Naive thymus-derived CD4-positive, alpha-beta T cell (primary cell): ENCODE data around the gene HYCC1. TPM values are rescaled to one million over a fixed set of nuclear protein-coding genes. Genes with fewer than 3 reads are reported as not detected.
A peak's percentile ranks its signal among the peaks of the same experiment; 100 is the strongest.

Source experiments
- ATAC-seq: fragments of 150-1000 bp; cut with Tn5 transposase; 2 replicates; pipeline ENCODE4 v1.10.0; 2021; ENCODE audit warnings: mild to moderate bottlenecking, moderate library complexity
- CTCF ChIA-PET: fragments of 350-600 bp; sonication (Branson Sonifier 250); formaldehyde crosslinking; loops from one replicate; lab custom pipeline; 2021; ENCODE audit warnings: antibody characterized with exemption; lab: Charles Lee
- POLR2A ChIA-PET: fragments of 350-600 bp; sonication (Branson Sonifier 250); formaldehyde crosslinking; loops from one replicate; lab custom pipeline; 2021; ENCODE audit warnings: antibody characterized with exemption, inconsistent platforms; lab: Charles Lee
- DNase-seq, 9 donors: peaks; one replicate each; pipeline versions ENCODE4 v3.0.0 to v3.0.0-alpha.2; 2020 to 2022; ENCODE audit warnings: mixed read lengths in 1 of 9
- H3K27ac ChIP-seq: one replicate; pipeline ENCODE4 v1.7.0; 2013; ENCODE audit warnings: mild to moderate bottlenecking, low read depth, low read length, moderate library complexity
- H3K27me3 ChIP-seq, 2 donors: one replicate each; pipeline ENCODE4 v1.7.0; 2013; ENCODE audit warnings: low read length in 2 of 2, mild to moderate bottlenecking in 2 of 2, moderate library complexity in 2 of 2; ENCODE audit not compliant: control insufficient read depth in 2 of 2, insufficient read depth in 2 of 2
- H3K36me3 ChIP-seq, 3 experiments: 1 replicate in 2 of 3; 2 replicates in 1 of 3; pipeline ENCODE4 v1.7.0; 2013; ENCODE audit warnings: low read length in 3 of 3, mild to moderate bottlenecking in 3 of 3, moderate library complexity in 1 of 3; ENCODE audit not compliant: insufficient read depth in 3 of 3, control insufficient read depth in 2 of 3
- H3K4me1 ChIP-seq, 2 donors: one replicate each; pipeline ENCODE4 v1.7.0; 2013; ENCODE audit warnings: low read length in 2 of 2, mild to moderate bottlenecking in 2 of 2, moderate library complexity in 1 of 2; ENCODE audit not compliant: control insufficient read depth in 2 of 2, insufficient read depth in 2 of 2
- H3K4me3 ChIP-seq: 2 replicates; pipeline ENCODE4 v1.7.0; 2013; ENCODE audit warnings: mild to moderate bottlenecking, low read length
- H3K9me3 ChIP-seq, 3 experiments: 1 replicate in 2 of 3; 2 replicates in 1 of 3; pipeline ENCODE4 v1.7.0; 2013; ENCODE audit warnings: low read length in 3 of 3; ENCODE audit not compliant: control insufficient read depth in 2 of 3
- H3K27ac Mint-ChIP-seq, 9 donors: one replicate each; pipeline ENCODE4 v1.8.0; 2020 to 2022; ENCODE audit warnings: mixed read lengths in 9 of 9, mild to moderate bottlenecking in 8 of 9, moderate library complexity in 5 of 9, inconsistent platforms in 2 of 9
- H3K27me3 Mint-ChIP-seq, 5 donors: one replicate each; pipeline ENCODE4 v1.8.0; 2021 to 2022; ENCODE audit warnings: mixed read lengths in 5 of 5, mild to moderate bottlenecking in 1 of 5
- H3K36me3 Mint-ChIP-seq, 5 donors: one replicate each; pipeline ENCODE4 v1.8.0; 2020 to 2022; ENCODE audit warnings: mixed read lengths in 5 of 5, mild to moderate bottlenecking in 3 of 5, inconsistent platforms in 1 of 5
- H3K4me1 Mint-ChIP-seq, 7 donors: one replicate each; pipeline ENCODE4 v1.8.0; 2020 to 2022; ENCODE audit warnings: mixed read lengths in 7 of 7, mild to moderate bottlenecking in 3 of 7, inconsistent platforms in 1 of 7
- H3K4me3 Mint-ChIP-seq, 10 donors: one replicate each; pipeline ENCODE4 v1.8.0; 2020 to 2022; ENCODE audit warnings: mild to moderate bottlenecking in 10 of 10, mixed read lengths in 10 of 10, moderate library complexity in 6 of 10, inconsistent platforms in 2 of 10
- H3K9me3 Mint-ChIP-seq, 11 donors: one replicate each; pipeline ENCODE4 v1.8.0; 2020 to 2022; ENCODE audit warnings: mixed read lengths in 11 of 11, mild to moderate bottlenecking in 4 of 11, inconsistent platforms in 1 of 11, moderate library complexity in 1 of 11
- intact Hi-C, 2 donors: fragments of 100-400 bp; cut with micrococcal nuclease; formaldehyde crosslinking; loops; one replicate each; pipeline ENCODE4 v1.15.1; 2023
- polyA plus RNA-seq, 2 donors: library from polyadenylated mRNA; unstranded; fragments of 300-500 nt; fragmentation: Illumina TruSeq; gene quantifications; one replicate each; pipeline ENCODE4 v1.2.3, GENCODE V29; 2021
- total RNA-seq, 6 experiments: library from RNA in 5 of 6; stranded (reverse) in 5 of 6; gene quantifications; 1 replicate in 5 of 6; 2 replicates in 1 of 6; pipeline ENCODE4 v1.2.3 and lab custom pipeline; 2021 to 2026

Gene HYCC1
- total and polyA plus RNA-seq, 7 experiments from 2014 or later, result 9.0 to 67.0 (median 17.6) TPM

DNA sequence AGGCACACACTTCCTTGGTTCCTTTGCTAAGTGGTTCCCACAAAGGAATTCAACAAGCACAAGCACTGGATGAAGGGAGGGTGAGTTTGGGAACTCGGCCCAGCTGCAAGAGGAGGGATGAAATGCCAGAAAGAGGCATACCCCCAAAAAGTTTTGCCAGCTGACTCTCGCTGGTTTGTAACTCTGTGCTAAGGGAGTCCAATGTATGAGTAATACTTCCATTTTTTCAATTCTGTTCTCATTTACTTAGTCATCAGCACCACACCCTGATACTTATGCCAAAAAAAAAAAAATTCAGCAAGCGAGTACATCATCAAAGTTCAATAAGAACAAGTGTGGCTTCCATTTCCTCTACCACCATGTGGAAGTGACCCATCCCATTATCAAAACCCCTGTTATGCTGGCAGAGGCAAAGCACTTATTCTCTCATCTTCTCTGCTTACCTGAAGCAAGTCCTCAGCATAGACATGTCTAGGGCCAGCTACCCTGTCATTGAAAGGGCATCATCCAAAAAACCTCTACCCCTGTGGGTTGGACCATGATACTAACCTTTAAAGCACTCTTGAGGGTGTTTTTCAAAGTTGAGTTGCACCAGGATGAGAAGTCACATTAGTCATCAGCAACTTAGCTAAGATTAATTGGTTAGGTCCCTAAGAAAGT lies 6.9 kb upstream of the HYCC1 start:
- DNase-seq (peak in 1 of 9 donors; percentile 31), ATAC-seq (peak; percentile 78)
- Histone ChIP-seq H3K27ac (no peak overlapping the region), H3K9me3 (no peaks in the 10 kb centered on the region), H3K4me1 (no peaks in the 10 kb centered on the region), H3K36me3 (no peaks in the 10 kb centered on the region), H3K27me3 (no peaks in the 10 kb centered on the region), H3K4me3 (no peak overlapping the region)
- ChIA-PET CTCF (no interaction called here), POLR2A (interaction anchor here (0.6 kb wide), 1 partner anchor 9 kb away, joined by 8 read pairs; no protein-coding TSS in a partner anchor)
- Mint-ChIP-seq H3K9me3 (peaks cover 0 to 12% (median 0%) of the 10 kb centered on the region in 11 donors), H3K4me3 (peak overlapping the region in 2 of 10 donors; percentile 8 to 58), H3K4me1 (peaks cover 9 to 51% (median 20%) of the 10 kb centered on the region in 7 donors), H3K27me3 (peaks cover 0 to 15% (median 5%) of the 10 kb centered on the region in 5 donors), H3K36me3 (peaks cover 0 to 13% (median 0%) of the 10 kb centered on the region in 5 donors), H3K27ac (peak overlapping the region in 1 of 9 donors; percentile 85)
- intact Hi-C loops, result no loop called here

DNA sequence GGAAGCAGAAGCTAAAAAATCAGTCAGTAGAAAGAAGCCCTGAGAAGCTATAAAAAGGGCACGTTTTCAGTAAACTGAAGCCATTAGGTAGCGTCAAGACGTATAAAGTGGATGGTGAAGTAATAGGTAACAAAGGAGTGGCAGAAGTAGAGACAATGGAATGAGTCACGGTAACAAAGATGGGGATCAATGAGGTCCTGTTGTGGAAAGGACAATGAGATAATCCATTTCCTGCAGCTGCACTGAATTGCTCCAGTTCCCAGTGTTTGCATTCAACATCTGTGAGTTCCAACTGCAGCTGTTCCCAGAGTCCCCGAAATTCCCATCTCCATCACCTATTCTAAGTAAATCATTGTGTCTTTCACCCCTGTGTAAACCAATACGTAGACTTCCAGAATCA lies 4.8 kb upstream of the HYCC1 start:
- Histone ChIP-seq H3K9me3 (no peaks in the 10 kb centered on the region), H3K36me3 (peaks cover 0 to 1% (median 0%) of the 10 kb centered on the region in 3 experiments), H3K4me3 (no peak overlapping the region), H3K27ac (no peak overlapping the region), H3K4me1 (peaks cover 5 to 7% of the 10 kb centered on the region in 2 donors), H3K27me3 (no peaks in the 10 kb centered on the region)
- ATAC-seq, result no peak
- ChIA-PET POLR2A (interaction anchor here (0.7 kb wide), 1 partner anchor 341 kb away, joined by 3 read pairs; no protein-coding TSS in a partner anchor), CTCF (no interaction called here)
- Mint-ChIP-seq H3K36me3 (peaks cover 0 to 17% (median 0%) of the 10 kb centered on the region in 5 donors), H3K9me3 (peaks cover 0 to 15% (median 0%) of the 10 kb centered on the region in 11 donors), H3K4me3 (no peak overlapping the region), H3K27me3 (peaks cover 0 to 6% (median 0%) of the 10 kb centered on the region in 5 donors), H3K27ac (no peak overlapping the region), H3K4me1 (peaks cover 17 to 64% (median 33%) of the 10 kb centered on the region in 7 donors)
- intact Hi-C loops, result loop anchor here (10.0 kb wide), 3 partner anchors 456 to 1966 kb away; partner anchors contain the start of genes IGF2BP3 (in 2 of the 2), CDCA7L (in 1 of the 2) and OSBPL3 (in 1 of the 2)
- no peak for DNase-seq

DNA sequence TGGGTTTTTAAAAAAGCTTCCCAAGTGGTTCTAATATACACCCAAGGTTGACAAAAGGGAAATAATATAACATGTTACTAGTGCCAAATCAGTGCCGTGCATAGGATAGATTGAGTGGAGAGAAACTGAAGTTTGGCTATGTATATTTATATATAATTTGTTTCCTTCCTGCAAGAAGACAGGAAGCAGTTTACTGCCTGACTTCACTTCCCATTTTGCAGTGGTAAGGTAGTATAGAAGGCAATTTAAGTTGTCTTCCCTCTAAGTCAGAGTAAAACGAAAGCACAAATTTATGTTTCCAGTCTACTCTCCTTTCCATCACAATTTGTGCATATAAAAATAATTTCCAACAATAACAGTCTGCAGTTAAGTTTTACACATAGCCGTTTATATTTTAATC lies 3.4 kb upstream of the HYCC1 start:
- Histone ChIP-seq H3K4me3 (no peak overlapping the region), H3K27ac (no peak overlapping the region)
- intact Hi-C loops, result loop anchor here (10.0 kb wide), 3 partner anchors 457 to 1967 kb away; partner anchors contain the start of genes IGF2BP3 (in 2 of the 2), CDCA7L (in 1 of the 2) and OSBPL3 (in 1 of the 2)

DNA sequence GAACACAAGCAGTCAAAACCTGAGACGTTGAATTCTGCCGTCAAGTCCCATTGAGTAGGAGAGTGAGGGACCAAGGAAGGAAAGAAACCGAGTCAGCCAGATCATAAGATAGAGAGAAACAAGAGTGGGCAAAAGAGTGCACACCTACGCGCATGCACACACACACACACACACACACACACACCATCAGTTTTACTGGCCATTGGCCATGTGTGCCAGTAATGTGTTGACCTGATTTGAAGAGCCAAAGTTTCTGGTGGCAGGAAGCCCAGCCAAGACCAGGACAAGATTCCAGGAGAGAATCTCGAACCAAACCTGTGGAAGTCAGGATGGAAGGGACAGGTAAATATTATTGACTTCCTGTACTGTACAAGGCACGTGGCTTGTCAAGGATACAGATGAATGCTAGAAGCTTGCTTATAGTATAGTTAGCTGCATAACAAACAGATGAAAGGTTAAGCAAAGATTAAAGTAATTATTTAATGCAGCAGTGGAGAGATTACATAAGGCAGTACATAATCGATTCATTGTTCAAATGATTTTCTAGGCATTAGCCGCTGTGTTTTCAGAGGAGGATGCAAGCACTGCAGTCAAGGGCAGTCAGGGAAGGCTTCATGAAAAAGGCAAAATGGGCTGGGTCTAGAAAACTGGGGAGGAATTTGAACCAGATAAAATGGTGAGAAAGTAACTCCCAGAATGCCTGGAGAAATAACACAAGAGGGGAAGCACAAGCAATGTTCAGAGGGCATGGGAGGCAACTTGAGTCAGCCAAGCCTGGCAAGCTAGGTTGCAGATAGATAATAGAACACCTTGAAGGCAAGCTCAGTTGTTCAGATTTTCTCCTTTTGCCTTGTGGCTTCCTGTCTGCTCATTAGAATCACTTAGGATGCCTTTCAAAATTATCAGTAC lies 2.7 kb upstream of the HYCC1 start:
- no peak for ATAC-seq

More for the DNA sequence above, 3.4 kb upstream of the HYCC1 start:
- no peak overlapping the region for H3K27ac Mint-ChIP-seq
- peak overlapping the region in 1 of 10 donors; percentile 9 for H3K4me3 Mint-ChIP-seq
- H3K36me3 Mint-ChIP-seq, result peaks cover 0 to 17% (median 0%) of the 10 kb centered on the region in 5 donors
- H3K36me3 ChIP-seq, result peaks cover 0 to 3% (median 0%) of the 10 kb centered on the region in 3 experiments
- DNase-seq (no peak), ATAC-seq (no peak)
- H3K9me3 ChIP-seq, result no peaks in the 10 kb centered on the region
- peaks cover 0 to 3% (median 0%) of the 10 kb centered on the region in 5 donors for H3K27me3 Mint-ChIP-seq
- ChIA-PET POLR2A (interaction anchor here (0.7 kb wide), 1 partner anchor 833 kb away, joined by 3 read pairs; no protein-coding TSS in a partner anchor), CTCF (no interaction called here)
- H3K4me1 Mint-ChIP-seq, result peaks cover 17 to 60% (median 33%) of the 10 kb centered on the region in 7 donors
- H3K9me3 Mint-ChIP-seq, result peaks cover 0 to 15% (median 0%) of the 10 kb centered on the region in 11 donors
- H3K4me1 ChIP-seq, result peaks cover 5 to 14% of the 10 kb centered on the region in 2 donors
- H3K27me3 ChIP-seq, result no peaks in the 10 kb centered on the region

DNA sequence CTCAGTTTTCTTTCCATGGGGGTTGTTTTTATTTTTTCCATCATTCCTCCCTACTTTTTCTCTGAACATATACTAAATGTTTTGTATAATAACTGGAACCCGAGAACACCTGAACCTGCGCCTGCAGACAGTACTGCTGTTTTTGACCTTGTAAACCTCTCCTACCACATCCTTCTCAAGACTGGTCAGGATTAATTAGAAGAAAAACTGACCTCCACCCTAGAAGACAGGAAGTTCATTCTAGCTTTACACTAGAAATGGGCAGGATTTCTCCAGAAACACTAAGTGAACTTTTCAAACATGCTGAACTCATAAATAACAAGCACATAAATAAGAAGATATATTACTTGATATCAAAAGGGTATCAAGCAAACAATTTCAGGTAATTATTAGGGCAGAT lies 751 bp upstream of the HYCC1 start:
- peaks cover 0 to 3% (median 0%) of the 10 kb centered on the region in 3 experiments for H3K36me3 ChIP-seq
- no peaks in the 10 kb centered on the region for H3K9me3 ChIP-seq
- Mint-ChIP-seq H3K27me3 (peaks cover 0 to 3% (median 0%) of the 10 kb centered on the region in 5 donors), H3K4me3 (peak overlapping the region in 7 of 10 donors; percentile 8 to 98 (median 96)), H3K9me3 (peaks cover 0 to 9% (median 0%) of the 10 kb centered on the region in 11 donors), H3K27ac (peak overlapping the region in 6 of 9 donors; percentile 12 to 96 (median 88)), H3K36me3 (peaks cover 0 to 5% (median 0%) of the 10 kb centered on the region in 5 donors), H3K4me1 (peaks cover 8 to 37% (median 27%) of the 10 kb centered on the region in 7 donors)
- H3K27ac ChIP-seq, result no peak overlapping the region
- intact Hi-C loops, result loop anchor here (1.0 to 10.0 kb wide), 21 partner anchors 16 to 1970 kb away; partner anchors contain the start of genes IGF2BP3 (in 2 of the 2), KLHL7 (in 2 of the 2), TOMM7 (in 2 of the 2) and CCDC126 (in 1 of the 2)
- ChIA-PET CTCF (interaction anchor here (0.6 to 1.2 kb wide), 2 partner anchors 40 to 519 kb away, joined by 3 to 7 read pairs; no protein-coding TSS in a partner anchor), POLR2A (interaction anchor here (0.8 kb wide), 1 partner anchor 111 kb away, joined by 3 read pairs; no protein-coding TSS in a partner anchor)
- no peaks in the 10 kb centered on the region for H3K27me3 ChIP-seq
- no peak overlapping the region for H3K4me3 ChIP-seq
- H3K4me1 ChIP-seq, result peaks cover 5 to 15% of the 10 kb centered on the region in 2 donors
- no peak for ATAC-seq
- DNase-seq, result no peak

More for the DNA sequence above, 2.7 kb upstream of the HYCC1 start:
- intact Hi-C loops, result loop anchor here (10.0 kb wide), 3 partner anchors 458 to 1968 kb away; partner anchors contain the start of genes IGF2BP3 (in 2 of the 2), CDCA7L (in 1 of the 2) and OSBPL3 (in 1 of the 2)
- H3K4me1 ChIP-seq, result peaks cover 5 to 15% of the 10 kb centered on the region in 2 donors
- peaks cover 17 to 52% (median 33%) of the 10 kb centered on the region in 7 donors for H3K4me1 Mint-ChIP-seq
- no peak for DNase-seq
- no peaks in the 10 kb centered on the region for H3K9me3 ChIP-seq
- peak overlapping the region in 3 of 9 donors; percentile 14 to 77 (median 47) for H3K27ac Mint-ChIP-seq
- H3K27me3 ChIP-seq, result no peaks in the 10 kb centered on the region
- peaks cover 0 to 13% (median 0%) of the 10 kb centered on the region in 11 donors for H3K9me3 Mint-ChIP-seq
- no peak overlapping the region for H3K4me3 ChIP-seq
- no peak overlapping the region for H3K4me3 Mint-ChIP-seq
- CTCF ChIA-PET, result no interaction called here
- H3K36me3 Mint-ChIP-seq, result peaks cover 0 to 14% (median 0%) of the 10 kb centered on the region in 5 donors
- H3K27ac ChIP-seq, result no peak overlapping the region
- peaks cover 0 to 3% (median 0%) of the 10 kb centered on the region in 5 donors for H3K27me3 Mint-ChIP-seq
- peaks cover 0 to 3% (median 0%) of the 10 kb centered on the region in 3 experiments for H3K36me3 ChIP-seq
- POLR2A ChIA-PET, result interaction anchor here (0.7 kb wide), 1 partner anchor 832 kb away, joined by 3 read pairs; no protein-coding TSS in a partner anchor
